Activated B cell treated with CpG ODN at 0.5 μM for 24 hours (primary cell): Measurements from ENCODE around the gene OLFM3. TPM values are rescaled to one million over a fixed set of nuclear protein-coding genes. Genes with fewer than 3 reads are reported as not detected.

Experiments
- ATAC-seq: fragments of 200-7000 bp; cut with Tn5 transposase; one replicate; pipeline ENCODE4 v1.10.0; 2021; ENCODE audit warnings: low read depth, mild to moderate bottlenecking, moderate library complexity
- CTCF ChIA-PET: fragments of 350-600 bp; sonication (Branson Sonifier 250); formaldehyde crosslinking; loops from one replicate; lab custom pipeline; 2021; ENCODE audit warnings: antibody characterized with exemption; lab: Charles Lee
- POLR2A ChIA-PET: fragments of 350-600 bp; sonication (Branson Sonifier 250); formaldehyde crosslinking; loops from one replicate; lab custom pipeline; 2021; ENCODE audit warnings: antibody characterized with exemption; lab: Charles Lee
- DNase-seq: peaks from one replicate; pipeline ENCODE4 v3.0.0; 2022
- H3K27ac Mint-ChIP-seq: one replicate; pipeline ENCODE4 v1.8.0; 2020; ENCODE audit warnings: mixed read lengths
- H3K27me3 Mint-ChIP-seq: one replicate; pipeline ENCODE4 v1.8.0; 2021; ENCODE audit warnings: mixed read lengths
- H3K36me3 Mint-ChIP-seq: one replicate; pipeline ENCODE4 v1.8.0; 2021; ENCODE audit warnings: low read depth, mixed read lengths
- H3K4me1 Mint-ChIP-seq: one replicate; pipeline ENCODE4 v1.8.0; 2021; ENCODE audit warnings: mixed read lengths
- H3K4me3 Mint-ChIP-seq: one replicate; pipeline ENCODE4 v1.8.0; 2020; ENCODE audit warnings: mild to moderate bottlenecking, mixed read lengths
- H3K9me3 Mint-ChIP-seq: one replicate; pipeline ENCODE4 v1.8.0; 2020; ENCODE audit warnings: mixed read lengths
- intact Hi-C: fragments of 100-400 bp; cut with micrococcal nuclease; formaldehyde crosslinking; loops from one replicate; pipeline ENCODE4 v1.15.1; 2024
- total RNA-seq: library from RNA; stranded (reverse); gene quantifications from 2 replicates; pipeline ENCODE4 v1.2.3, GENCODE V29; 2022
- TF ChIP-seq, protein P1 (sequence below): fragments of 200-600 bp; IDR thresholded peaks from one replicate; pipeline ENCODE4 v1.8.0; 2022; ENCODE audit warnings: antibody characterized with exemption, mild to moderate bottlenecking

The OLFM3 gene
- total RNA-seq, 1 donor from 2014 or later = not detected

DNA sequence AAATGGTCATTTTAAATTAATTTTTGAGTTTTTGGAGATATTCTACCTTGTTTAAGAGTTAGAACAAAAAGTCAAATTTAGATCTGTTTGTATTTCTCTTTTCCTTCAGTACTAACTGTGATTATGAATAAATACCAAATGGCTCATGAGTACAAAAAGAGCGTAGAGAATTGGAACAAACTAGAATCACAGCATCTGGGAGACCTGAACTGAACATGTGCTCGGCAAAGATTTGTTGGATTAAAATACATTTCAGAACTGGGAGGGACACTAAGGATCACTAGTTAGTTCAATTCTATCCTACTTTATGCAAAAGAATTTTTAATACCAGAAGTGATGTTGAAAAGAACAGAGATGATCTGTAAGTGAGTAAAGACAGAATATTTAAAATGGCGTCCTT, 19.5 kb downstream of the OLFM3 start:
- H3K9me3 Mint-ChIP-seq = no peaks in the 10 kb centered on the region
- TF ChIP-seq, protein P1, sequence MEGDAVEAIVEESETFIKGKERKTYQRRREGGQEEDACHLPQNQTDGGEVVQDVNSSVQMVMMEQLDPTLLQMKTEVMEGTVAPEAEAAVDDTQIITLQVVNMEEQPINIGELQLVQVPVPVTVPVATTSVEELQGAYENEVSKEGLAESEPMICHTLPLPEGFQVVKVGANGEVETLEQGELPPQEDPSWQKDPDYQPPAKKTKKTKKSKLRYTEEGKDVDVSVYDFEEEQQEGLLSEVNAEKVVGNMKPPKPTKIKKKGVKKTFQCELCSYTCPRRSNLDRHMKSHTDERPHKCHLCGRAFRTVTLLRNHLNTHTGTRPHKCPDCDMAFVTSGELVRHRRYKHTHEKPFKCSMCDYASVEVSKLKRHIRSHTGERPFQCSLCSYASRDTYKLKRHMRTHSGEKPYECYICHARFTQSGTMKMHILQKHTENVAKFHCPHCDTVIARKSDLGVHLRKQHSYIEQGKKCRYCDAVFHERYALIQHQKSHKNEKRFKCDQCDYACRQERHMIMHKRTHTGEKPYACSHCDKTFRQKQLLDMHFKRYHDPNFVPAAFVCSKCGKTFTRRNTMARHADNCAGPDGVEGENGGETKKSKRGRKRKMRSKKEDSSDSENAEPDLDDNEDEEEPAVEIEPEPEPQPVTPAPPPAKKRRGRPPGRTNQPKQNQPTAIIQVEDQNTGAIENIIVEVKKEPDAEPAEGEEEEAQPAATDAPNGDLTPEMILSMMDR = no peak
- H3K4me1 Mint-ChIP-seq = no peaks in the 10 kb centered on the region
- H3K36me3 Mint-ChIP-seq = no peaks in the 10 kb centered on the region
- CTCF ChIA-PET = no interaction called here
- ATAC-seq = no peak
- no peak overlapping the region for H3K27ac Mint-ChIP-seq
- no peak overlapping the region for H3K4me3 Mint-ChIP-seq
- POLR2A ChIA-PET = no interaction called here
- H3K27me3 Mint-ChIP-seq = no peaks in the 10 kb centered on the region
- no peak for DNase-seq
- intact Hi-C loops = no loop called here

GRCh38 chr1:101976161-101976560, 20.6 kb downstream of the OLFM3 start:
- POLR2A ChIA-PET = no interaction called here
- H3K9me3 Mint-ChIP-seq = no peaks in the 10 kb centered on the region
- no peak overlapping the region for H3K4me3 Mint-ChIP-seq
- CTCF ChIA-PET = no interaction called here
- H3K4me1 Mint-ChIP-seq = no peaks in the 10 kb centered on the region
- H3K36me3 Mint-ChIP-seq = no peaks in the 10 kb centered on the region
- no peak overlapping the region for H3K27ac Mint-ChIP-seq
- ATAC-seq = no peak
- TF ChIP-seq, protein P1 = no peak
- no peaks in the 10 kb centered on the region for H3K27me3 Mint-ChIP-seq
- no peak for DNase-seq
- intact Hi-C loops = no loop called here

- TF ChIP-seq, protein P1 = no peak
- Mint-ChIP-seq H3K9me3 (no peaks in the 10 kb centered on the region), H3K36me3 (no peaks in the 10 kb centered on the region), H3K27ac (no peak overlapping the region), H3K27me3 (no peaks in the 10 kb centered on the region), H3K4me3 (no peak overlapping the region), H3K4me1 (no peaks in the 10 kb centered on the region)
- DNase-seq (no peak), ATAC-seq (no peak)
- ChIA-PET POLR2A (no interaction called here), CTCF (no interaction called here)
- intact Hi-C loops = no loop called here
Measured at GRCh38 chr1:101975371-101975770, 21.4 kb downstream of the OLFM3 start.

GRCh38 chr1:101974599-101975274, 22.0 kb downstream of the OLFM3 start:
- H3K4me3 Mint-ChIP-seq = no peak overlapping the region
- intact Hi-C loops = no loop called here
- no peak overlapping the region for H3K27ac Mint-ChIP-seq
- ChIA-PET CTCF (no interaction called here), POLR2A (no interaction called here)
- H3K4me1 Mint-ChIP-seq = no peaks in the 10 kb centered on the region
- ATAC-seq (no peak), DNase-seq (no peak)
- H3K36me3 Mint-ChIP-seq = no peaks in the 10 kb centered on the region
- no peaks in the 10 kb centered on the region for H3K9me3 Mint-ChIP-seq
- no peaks in the 10 kb centered on the region for H3K27me3 Mint-ChIP-seq
- TF ChIP-seq, protein P1 = no peak

DNA sequence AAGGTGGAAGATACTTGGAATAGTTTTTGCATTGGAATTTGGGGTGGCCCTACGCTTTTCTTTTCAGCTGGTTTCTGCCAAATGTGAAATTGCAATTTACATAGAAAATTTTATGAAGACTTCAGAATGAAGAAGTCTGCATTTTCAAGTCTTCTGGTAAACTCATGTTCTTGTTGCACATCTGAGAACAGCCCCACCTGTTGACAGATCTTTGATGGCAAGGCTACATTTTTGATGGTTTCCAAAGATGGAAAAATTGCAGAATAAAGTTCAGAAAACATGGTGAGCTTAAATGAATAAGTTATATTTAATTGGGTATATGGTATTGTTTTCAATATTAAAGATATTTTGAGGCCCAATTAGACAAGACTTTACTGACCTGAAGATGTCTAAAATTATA, 25.4 kb downstream of the OLFM3 start:
- CTCF ChIA-PET = no interaction called here
- H3K36me3 Mint-ChIP-seq = no peaks in the 10 kb centered on the region
- H3K4me1 Mint-ChIP-seq = no peaks in the 10 kb centered on the region
- no peak overlapping the region for H3K27ac Mint-ChIP-seq
- no peak for DNase-seq
- intact Hi-C loops = no loop called here
- no peaks in the 10 kb centered on the region for H3K9me3 Mint-ChIP-seq
- TF ChIP-seq, protein P1 = no peak
- ATAC-seq = no peak
- H3K27me3 Mint-ChIP-seq = no peaks in the 10 kb centered on the region
- POLR2A ChIA-PET = no interaction called here
- H3K4me3 Mint-ChIP-seq = no peak overlapping the region
